ENCODE data around the gene KCNQ5. TPM values are rescaled to one million over a fixed set of nuclear protein-coding genes. Genes with fewer than 3 reads are reported as not detected.

The KCNQ5 gene
- total RNA-seq, 1 donor from 2014 or later: 0.11 TPM

DNA sequence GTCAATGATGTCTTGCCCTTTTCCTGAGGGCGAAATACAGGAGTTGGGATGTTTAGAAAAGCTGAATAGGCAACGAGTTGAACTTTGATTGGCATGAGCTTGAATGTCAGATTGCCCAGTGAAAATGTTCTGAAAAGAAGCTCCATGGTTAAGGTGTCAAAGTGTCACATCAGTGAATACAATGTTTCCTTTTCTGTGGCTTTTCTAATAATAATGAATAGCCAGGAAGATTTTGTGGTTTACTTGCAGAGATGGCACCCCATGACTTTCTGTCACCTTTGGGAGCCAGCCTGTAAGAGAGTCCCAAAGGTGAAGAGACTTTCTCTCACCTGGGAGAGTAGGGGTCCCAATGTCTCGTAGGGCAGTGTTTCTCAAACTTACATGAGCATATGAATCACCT, 119.2 kb downstream of the KCNQ5 start:
- DNase-seq: no peak
- H3K9me3 ChIP-seq (replicated peaks): no peaks in the 10 kb centered on the region
- no peaks in the 10 kb centered on the region for H3K36me3 ChIP-seq
- no peaks in the 10 kb centered on the region for H3K27me3 ChIP-seq (ENCODE audit: low read depth)
- no peaks in the 10 kb centered on the region for H3K4me1 ChIP-seq
- no peak overlapping the region for H3K27ac ChIP-seq (replicated peaks)
- TF ChIP-seq, protein P1, sequence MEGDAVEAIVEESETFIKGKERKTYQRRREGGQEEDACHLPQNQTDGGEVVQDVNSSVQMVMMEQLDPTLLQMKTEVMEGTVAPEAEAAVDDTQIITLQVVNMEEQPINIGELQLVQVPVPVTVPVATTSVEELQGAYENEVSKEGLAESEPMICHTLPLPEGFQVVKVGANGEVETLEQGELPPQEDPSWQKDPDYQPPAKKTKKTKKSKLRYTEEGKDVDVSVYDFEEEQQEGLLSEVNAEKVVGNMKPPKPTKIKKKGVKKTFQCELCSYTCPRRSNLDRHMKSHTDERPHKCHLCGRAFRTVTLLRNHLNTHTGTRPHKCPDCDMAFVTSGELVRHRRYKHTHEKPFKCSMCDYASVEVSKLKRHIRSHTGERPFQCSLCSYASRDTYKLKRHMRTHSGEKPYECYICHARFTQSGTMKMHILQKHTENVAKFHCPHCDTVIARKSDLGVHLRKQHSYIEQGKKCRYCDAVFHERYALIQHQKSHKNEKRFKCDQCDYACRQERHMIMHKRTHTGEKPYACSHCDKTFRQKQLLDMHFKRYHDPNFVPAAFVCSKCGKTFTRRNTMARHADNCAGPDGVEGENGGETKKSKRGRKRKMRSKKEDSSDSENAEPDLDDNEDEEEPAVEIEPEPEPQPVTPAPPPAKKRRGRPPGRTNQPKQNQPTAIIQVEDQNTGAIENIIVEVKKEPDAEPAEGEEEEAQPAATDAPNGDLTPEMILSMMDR (IDR thresholded peaks at IDR 0.05; ENCODE audit: borderline replicate concordance): no peak
- intact Hi-C loops (cut with micrococcal nuclease): no loop called here
- H3K4me3 ChIP-seq: no peak overlapping the region

DNA sequence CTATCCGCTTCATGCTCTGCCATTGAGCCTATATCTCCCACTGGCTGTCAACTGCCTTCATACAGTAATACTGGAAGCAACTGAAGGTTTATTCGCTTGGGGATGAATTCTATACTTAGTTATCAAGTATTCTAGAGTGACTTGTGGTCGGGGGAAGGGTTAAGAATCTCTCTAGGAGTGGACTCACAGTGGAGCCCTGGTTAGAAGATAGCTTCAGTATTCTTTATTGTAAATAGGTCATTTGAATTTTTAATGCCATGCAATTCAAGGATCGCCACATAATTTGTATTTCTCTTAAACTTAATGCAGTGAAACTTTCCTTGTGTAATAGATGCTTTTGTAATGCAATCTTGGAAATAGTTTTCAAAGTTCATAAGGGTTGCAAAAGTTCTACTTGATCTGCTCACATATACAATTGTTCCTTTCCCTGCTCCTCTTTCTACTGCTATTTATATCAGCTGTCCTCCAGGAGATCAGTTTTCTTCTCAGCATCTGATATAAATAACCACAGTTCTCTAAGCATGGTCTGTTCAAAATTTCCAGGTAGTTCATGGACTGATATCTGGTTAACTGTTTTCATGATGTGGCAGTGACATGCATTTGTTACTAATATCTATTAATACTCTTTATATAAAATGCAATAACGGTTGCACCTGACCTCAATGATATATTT, 120.3 kb downstream of the KCNQ5 start:
- DNase-seq: no peak
- intact Hi-C loops (cut with micrococcal nuclease): no loop called here
- Histone ChIP-seq H3K9me3 (replicated peaks) (no peaks in the 10 kb centered on the region), H3K4me3 (no peak overlapping the region), H3K27me3 (ENCODE audit: low read depth) (no peaks in the 10 kb centered on the region), H3K36me3 (no peaks in the 10 kb centered on the region), H3K27ac (replicated peaks) (no peak overlapping the region), H3K4me1 (no peaks in the 10 kb centered on the region)
- TF ChIP-seq, protein P1 (IDR thresholded peaks at IDR 0.05; ENCODE audit: borderline replicate concordance): no peak

DNA sequence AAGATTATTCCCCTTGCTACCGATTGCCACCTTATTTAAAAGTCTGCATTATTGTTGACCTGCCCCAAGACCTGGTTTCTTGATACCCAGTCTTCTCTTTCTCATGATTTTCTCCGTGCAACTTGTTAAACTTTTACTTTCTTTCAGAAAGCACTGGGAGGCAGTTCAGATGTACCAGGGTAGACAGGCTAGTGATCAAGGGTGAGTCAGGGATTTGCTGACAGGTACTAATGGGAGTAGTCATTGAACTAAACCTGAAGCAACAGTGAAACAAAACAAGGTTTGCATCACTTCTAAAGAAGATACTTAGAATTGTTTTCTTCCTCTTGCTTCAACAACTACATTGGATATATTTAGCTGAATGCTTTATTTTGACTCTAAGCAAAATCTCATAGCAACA, 124.4 kb downstream of the KCNQ5 start:
- H3K4me3 ChIP-seq: no peak overlapping the region
- DNase-seq: no peak
- H3K4me1 ChIP-seq: no peaks in the 10 kb centered on the region
- no peaks in the 10 kb centered on the region for H3K9me3 ChIP-seq (replicated peaks)
- TF ChIP-seq, protein P1 (IDR thresholded peaks at IDR 0.05; ENCODE audit: borderline replicate concordance): no peak
- intact Hi-C loops (cut with micrococcal nuclease): no loop called here
- no peaks in the 10 kb centered on the region for H3K36me3 ChIP-seq
- H3K27ac ChIP-seq (replicated peaks): no peak overlapping the region
- H3K27me3 ChIP-seq (ENCODE audit: low read depth): no peaks in the 10 kb centered on the region

DNA sequence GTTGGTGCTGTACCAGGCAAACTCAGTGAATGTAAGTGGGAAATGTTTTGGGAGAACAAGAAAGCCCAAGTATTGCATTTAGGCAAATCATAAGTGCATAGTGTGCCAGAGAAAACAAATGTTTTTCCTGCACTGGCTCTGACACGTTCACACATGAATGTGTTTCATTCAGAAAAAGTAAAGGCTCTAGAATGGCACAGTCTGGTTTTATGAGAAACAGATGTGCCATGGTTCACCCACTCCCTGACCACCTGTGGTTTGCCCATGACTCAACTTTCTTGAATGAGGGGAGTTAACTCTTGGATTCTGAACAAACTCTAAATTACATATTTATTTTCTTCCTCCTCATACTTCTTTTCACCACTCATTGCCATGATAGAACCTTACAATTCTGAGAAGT, 126.9 kb downstream of the KCNQ5 start:
- Histone ChIP-seq H3K4me1 (no peaks in the 10 kb centered on the region), H3K27me3 (ENCODE audit: low read depth) (no peaks in the 10 kb centered on the region), H3K36me3 (no peaks in the 10 kb centered on the region), H3K27ac (replicated peaks) (no peak overlapping the region), H3K4me3 (no peak overlapping the region), H3K9me3 (replicated peaks) (no peaks in the 10 kb centered on the region)
- TF ChIP-seq, protein P1 (IDR thresholded peaks at IDR 0.05; ENCODE audit: borderline replicate concordance): no peak
- DNase-seq: no peak
- intact Hi-C loops (cut with micrococcal nuclease): no loop called here

DNA sequence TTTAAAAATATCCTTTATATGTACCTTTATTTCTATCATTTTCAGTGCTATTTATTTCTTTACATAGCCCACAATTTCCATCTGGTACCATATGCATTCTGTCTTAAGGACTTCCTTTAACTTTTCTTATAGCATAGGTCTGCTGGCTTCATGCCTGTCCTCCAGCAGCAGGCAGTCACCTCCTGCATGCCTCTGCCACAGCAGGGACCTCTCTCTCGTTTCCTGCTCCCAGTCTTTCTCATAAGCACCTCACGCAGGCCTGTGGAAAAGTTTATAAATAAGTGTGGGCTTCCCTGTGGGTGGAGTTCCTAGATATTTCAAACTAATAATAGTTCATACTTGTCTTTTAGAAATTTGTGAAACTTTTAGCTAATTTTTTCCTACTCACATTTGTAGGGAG, 133.9 kb downstream of the KCNQ5 start:
- Histone ChIP-seq H3K27ac (replicated peaks) (no peak overlapping the region), H3K4me1 (peaks cover 4% of the 10 kb centered on the region), H3K4me3 (no peak overlapping the region), H3K27me3 (ENCODE audit: low read depth) (no peaks in the 10 kb centered on the region), H3K9me3 (replicated peaks) (no peaks in the 10 kb centered on the region), H3K36me3 (no peaks in the 10 kb centered on the region)
- intact Hi-C loops (cut with micrococcal nuclease): no loop called here
- DNase-seq: no peak
- TF ChIP-seq, protein P1 (IDR thresholded peaks at IDR 0.05; ENCODE audit: borderline replicate concordance): no peak
